OCI-LY1 (cell line): ENCODE measurements around the gene ZCCHC9.

ENCODE experiments used
- EZH2 ChIP-seq: fragments of 200-600 bp; sonication (generic), shearing (Covaris generic); IDR thresholded peaks from 2 replicates; pipeline ENCODE4 v1.8.0; 2017; ENCODE audit warnings: borderline replicate concordance, mixed run types, mild to moderate bottlenecking, antibody characterized with exemption, low read length, moderate library complexity, mixed read lengths
- TF ChIP-seq, protein P1 (sequence below): fragments of 200-600 bp; sonication (generic), shearing (Covaris generic); IDR thresholded peaks from 2 replicates; pipeline ENCODE4 v1.5.1; 2017; ENCODE audit warnings: mild to moderate bottlenecking, antibody characterized with exemption, low read length, moderate library complexity, mixed read lengths

DNA sequence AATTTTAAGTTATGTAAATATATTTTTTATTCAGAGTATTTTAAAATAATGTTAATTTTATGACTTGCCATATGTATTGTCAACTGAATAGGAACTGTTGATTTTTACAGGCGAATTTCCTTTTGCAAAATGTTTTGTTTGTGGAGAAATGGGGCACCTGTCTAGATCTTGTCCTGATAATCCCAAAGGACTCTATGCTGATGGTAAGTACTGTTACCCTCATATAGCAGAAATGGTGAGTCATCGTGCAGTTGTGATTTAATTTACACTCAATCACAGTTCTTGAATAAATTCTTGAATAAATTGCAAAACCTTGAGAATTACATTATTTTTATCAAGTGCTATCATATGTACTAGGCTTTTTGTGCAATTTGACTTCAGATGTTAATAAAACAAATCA is 7.4 kb downstream of the ZCCHC9 start:
- TF ChIP-seq, protein P1, sequence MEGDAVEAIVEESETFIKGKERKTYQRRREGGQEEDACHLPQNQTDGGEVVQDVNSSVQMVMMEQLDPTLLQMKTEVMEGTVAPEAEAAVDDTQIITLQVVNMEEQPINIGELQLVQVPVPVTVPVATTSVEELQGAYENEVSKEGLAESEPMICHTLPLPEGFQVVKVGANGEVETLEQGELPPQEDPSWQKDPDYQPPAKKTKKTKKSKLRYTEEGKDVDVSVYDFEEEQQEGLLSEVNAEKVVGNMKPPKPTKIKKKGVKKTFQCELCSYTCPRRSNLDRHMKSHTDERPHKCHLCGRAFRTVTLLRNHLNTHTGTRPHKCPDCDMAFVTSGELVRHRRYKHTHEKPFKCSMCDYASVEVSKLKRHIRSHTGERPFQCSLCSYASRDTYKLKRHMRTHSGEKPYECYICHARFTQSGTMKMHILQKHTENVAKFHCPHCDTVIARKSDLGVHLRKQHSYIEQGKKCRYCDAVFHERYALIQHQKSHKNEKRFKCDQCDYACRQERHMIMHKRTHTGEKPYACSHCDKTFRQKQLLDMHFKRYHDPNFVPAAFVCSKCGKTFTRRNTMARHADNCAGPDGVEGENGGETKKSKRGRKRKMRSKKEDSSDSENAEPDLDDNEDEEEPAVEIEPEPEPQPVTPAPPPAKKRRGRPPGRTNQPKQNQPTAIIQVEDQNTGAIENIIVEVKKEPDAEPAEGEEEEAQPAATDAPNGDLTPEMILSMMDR, result no peak
- no peak for TF ChIP-seq EZH2
